C1 segment of cervical spinal cord (tissue), 14 donors: ENCODE results near the gene DUOX1.
A peak's percentile ranks its signal among the peaks of the same experiment; 100 is the strongest.

Source experiments
- DNase-seq, 14 donors: peaks; one replicate each; lab custom pipeline; 2025; lab: John Stamatoyannopoulos, UW

The DUOX1 gene

GRCh38 chr15:45143056-45143455 is 13.3 kb downstream of the DUOX1 start:
- no peak for DNase-seq

DNA sequence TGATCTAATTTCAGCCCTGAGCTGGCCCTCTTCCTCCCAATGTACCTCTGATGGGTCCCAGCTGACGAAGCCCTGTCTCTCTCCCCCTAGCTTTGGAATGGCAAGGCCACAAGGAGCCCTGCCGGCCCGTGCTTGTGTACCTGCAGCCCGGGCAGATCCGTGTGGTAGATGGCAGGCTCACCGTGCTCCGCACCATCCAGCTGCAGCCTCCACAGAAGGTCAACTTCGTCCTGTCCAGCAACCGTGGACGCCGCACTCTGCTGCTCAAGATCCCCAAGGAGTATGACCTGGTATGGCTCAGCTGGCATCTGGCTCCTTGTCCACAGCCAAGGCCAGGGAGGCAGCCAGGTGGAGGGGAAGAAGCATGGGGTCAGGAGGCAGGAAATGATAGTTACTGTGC is 14.2 kb downstream of the DUOX1 start:
- no peak for DNase-seq

DNA sequence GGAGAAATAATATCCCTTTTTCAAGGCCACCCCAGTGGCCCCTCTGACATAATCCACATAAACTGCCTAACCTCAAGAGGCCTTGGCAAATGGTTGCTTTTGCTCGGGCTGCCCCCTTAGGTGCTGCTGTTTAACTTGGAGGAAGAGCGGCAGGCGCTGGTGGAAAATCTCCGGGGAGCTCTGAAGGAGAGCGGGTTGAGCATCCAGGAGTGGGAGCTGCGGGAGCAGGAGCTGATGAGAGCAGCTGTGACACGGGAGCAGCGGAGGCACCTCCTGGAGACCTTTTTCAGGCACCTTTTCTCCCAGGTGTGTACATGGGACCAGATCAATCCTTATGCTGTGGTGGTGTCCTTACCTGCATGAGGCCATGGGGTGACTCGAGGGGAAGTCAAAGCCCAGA is 15.0 kb downstream of the DUOX1 start:
- no peak for DNase-seq

- no peak for DNase-seq
Measured at GRCh38 chr15:45146405-45146804, 16.6 kb downstream of the DUOX1 start.

DNA sequence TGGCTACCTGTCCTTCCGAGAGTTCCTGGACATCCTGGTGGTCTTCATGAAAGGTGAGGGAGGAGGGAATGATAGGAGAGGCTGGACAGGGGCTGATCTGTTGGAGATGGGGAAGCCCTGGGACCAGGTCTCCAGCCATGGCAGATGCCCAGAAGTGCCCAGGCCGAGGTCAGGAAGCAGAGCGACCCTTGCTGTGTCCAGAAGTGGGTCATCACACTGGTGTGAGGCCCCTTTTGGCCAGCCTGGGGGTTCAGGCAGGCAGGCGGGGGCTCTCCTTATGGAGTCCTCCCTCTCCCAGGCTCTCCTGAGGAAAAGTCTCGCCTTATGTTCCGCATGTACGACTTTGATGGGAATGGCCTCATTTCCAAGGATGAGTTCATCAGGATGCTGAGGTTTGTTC is 17.8 kb downstream of the DUOX1 start:
- DNase-seq = no peak

DNA sequence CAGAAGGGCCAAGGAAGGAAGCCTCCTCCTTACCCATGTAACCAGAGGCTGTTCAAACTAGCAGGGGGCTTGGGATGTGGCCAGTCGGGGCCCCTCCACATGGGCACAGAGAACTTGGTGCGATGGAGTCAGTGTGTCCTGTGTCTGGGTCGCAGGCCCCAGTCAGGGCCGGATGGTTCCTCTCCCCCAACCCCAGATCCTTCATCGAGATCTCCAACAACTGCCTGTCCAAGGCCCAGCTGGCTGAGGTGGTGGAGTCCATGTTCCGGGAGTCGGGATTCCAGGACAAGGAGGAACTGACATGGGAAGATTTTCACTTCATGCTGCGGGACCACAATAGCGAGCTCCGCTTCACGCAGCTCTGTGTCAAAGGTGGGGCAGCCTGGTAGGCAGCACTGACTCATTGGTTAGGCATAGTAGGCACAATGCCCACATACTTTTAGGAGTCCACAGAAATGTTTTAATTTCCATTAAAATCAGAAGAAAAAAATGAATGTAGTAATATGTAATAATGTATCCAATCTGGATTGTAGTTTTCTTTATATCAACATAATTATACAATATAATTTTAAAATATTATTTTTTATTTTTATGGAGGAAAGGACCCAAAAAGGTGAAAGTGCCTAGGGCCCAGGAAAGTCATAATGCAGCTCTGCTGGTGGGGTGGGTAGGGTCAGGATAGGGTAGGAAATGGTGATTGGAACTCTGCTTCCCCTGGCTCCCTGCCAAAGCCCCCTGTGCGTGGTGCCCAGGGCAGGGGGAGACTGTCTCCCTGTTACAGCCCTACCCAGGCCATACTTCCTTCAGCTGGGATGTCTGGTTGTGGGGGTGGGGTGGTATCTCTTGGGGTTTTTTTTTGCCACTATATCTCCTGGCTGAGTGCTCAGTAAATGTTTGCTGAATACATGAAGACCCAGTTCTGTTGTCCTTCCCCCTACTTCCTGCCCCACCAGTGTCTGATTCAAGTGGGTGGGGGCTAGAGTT is 18.6 kb downstream of the DUOX1 start:
- no peak for DNase-seq

GRCh38 chr15:45149060-45149459 is 19.3 kb downstream of the DUOX1 start:
- DNase-seq = no peak

DNA sequence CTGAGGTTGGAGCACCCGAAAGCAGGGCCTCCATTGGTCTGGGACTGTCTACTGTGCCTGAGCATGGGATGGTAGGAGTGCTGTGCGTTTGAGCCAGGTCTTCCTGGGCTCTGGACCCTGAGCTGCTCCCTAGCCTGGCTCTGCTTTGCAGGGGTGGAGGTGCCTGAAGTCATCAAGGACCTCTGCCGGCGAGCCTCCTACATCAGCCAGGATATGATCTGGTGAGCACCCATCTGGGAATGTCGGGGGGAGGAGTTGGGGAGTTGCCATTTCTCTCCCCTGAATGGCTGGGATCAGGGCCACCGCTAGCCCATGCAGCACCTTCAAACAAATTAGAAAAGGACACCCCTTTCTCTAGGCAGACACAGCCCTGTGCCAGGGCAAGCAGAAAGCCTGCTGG is 20.7 kb downstream of the DUOX1 start:
- no peak for DNase-seq

DNA sequence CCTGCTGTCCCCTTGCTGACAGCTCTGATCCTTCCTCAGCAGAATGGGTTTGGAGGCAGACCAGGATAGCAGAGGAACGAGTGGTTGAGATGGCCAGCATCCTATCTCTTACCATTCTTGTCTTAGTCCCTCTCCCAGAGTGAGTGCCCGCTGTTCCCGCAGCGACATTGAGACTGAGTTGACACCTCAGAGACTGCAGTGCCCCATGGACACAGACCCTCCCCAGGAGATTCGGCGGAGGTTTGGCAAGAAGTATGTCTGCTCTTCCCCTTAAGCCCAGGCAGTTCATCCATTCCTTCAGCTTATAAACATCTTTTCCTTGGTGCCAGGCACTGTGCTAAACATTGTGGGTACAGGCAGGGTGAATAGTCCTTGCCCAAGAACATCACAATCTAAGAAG is 21.2 kb downstream of the DUOX1 start:
- no peak for DNase-seq

DNA sequence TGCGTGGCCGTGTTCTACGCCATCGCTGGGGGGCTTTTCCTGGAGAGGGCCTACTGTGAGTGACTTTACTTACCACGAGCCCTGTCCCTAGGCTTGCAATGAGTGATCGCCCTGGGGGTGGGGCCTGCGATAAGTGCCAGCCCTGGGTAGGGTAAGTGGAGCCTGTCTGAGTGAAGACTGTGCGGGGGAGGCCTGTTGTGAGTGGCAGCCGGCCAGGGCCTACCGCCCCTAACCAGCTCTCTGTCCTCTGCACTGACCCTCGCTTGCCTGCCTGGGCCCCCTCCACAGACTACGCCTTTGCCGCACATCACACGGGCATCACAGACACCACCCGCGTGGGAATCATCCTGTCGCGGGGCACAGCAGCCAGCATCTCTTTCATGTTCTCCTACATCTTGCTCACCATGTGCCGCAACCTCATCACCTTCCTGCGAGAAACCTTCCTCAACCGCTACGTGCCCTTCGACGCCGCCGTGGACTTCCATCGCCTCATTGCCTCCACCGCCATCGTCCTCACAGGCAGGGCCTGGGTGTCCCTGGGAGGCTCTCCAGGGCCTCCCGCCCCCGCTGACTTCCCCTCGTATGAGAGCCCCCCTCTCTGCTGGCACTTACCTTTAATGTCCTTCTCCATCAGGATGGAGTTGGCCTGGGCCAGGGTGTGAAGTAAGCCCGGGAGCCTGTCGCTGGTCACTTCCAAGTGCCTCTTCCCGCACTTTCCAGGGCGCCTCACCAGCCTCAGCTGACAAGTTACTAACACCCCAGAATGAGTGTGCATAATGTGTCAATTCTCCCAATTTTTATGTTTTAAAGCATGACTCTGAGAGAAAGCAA is 22.4 kb downstream of the DUOX1 start:
- no peak for DNase-seq

- DNase-seq = no peak
Measured at GRCh38 chr15:45155739-45156138, 25.9 kb downstream of the DUOX1 start.

GRCh38 chr15:45156744-45157455 is 27.1 kb downstream of the DUOX1 start:
- peak in 1 of 14 donors; percentile 46 for DNase-seq

DNA sequence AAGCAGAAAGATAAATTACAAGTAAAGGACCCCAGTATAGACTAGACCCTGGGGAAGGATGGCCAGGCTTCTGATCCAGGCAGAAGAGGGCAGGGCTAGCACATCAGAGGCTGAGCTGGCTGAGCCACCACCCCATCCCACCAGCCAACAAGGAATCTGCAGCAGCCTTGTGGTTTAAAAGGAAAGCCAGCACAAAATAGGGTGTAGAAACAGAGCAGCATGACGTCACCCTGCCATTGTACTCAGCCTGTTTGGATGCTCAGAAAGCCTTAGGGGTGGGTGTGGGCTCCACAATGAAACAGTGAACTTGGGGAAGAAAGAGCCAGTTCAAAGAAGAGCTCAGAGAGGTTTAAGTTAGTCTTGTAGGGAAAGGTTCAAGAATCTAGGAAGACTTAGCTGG is 28.2 kb downstream of the DUOX1 start:
- DNase-seq = peak in 8 of 14 donors; percentile 17 to 73 (median 38)

- no peak for DNase-seq
Measured at GRCh38 chr15:45161666-45162065, 31.9 kb downstream of the DUOX1 start.

GRCh38 chr15:45162771-45163507 is 33.1 kb downstream of the DUOX1 start:
- DNase-seq = peak in 12 of 14 donors; percentile 38 to 83 (median 63)

GRCh38 chr15:45163508-45163856 is 33.7 kb downstream of the DUOX1 start:
- DNase-seq = no peak

GRCh38 chr15:45164914-45165313 is 35.1 kb downstream of the DUOX1 start:
- DNase-seq = no peak

DNA sequence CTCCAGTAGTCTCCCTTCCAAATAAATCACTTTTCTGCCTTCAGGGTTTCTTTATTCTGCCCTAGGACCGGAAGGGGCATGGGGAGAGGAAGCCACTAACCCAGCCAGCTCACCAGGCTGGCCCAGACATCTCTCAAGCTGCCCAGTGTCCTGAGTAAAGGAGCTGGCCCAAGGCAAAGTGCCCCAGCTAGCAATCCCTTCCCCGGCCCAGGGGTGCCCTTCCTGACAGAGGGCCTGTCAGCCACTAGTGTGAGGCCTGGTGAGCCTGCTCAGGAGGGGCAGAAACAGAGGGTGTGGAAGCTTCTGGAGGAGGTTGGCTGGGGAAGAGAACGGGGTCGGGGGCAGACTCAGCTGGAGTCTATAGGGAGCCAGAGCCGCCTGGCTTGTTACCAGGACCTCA is 35.7 kb downstream of the DUOX1 start:
- peak in 2 of 14 donors; percentile 8 to 46 for DNase-seq

- peak in 12 of 14 donors; percentile 63 to 90 (median 78) for DNase-seq
Measured at GRCh38 chr15:45166834-45167630, 37.2 kb downstream of the DUOX1 start.

DNA sequence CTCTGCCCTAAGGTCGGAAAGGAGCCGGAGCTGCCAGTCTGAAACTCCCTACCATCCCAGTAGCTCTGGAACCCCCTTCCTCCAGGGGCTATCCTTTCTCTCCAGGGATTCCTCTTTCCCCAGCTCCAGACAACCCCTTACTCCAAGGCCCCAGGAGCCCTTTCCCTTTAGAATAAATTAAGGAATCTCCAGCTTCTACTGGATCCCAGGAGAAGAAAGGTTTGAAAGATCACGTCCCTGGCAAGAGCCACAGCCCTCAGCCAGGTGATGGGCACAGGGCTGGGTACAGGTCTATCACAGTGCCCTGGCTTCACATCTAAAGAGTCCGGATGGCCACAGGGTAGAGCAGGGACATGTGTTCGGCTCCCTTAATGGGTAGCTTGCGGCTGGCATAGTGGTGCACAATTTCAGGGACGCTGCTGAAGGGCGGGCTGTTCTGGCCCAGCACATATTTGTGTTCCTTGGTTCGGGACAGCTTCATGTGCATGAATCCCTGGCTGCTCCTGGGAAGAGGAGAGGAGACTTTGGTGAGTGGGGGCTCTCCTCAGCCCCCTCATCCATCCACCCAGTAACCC is 37.9 kb downstream of the DUOX1 start:
- DNase-seq = peak in 1 of 14 donors; percentile 37
